NT2/D1 (cell line): ENCODE measurements around the gene YWHAQ.

Experiments used
- DNase-seq: peaks from one replicate; pipeline ENCODE4 v3.0.0-alpha.2; 2011; ENCODE audit warnings: low read depth, low spot score
- H3K27me3 ChIP-seq: 2 replicates; pipeline ENCODE4 v1.6.0; 2011; ENCODE audit warnings: mild to moderate bottlenecking; ENCODE audit not compliant: insufficient read length, insufficient read depth
- H3K36me3 ChIP-seq: 2 replicates; pipeline ENCODE4 v1.6.1; 2011; ENCODE audit warnings: mild to moderate bottlenecking, low read length, mixed read lengths; ENCODE audit not compliant: insufficient read depth, insufficient read length
- H3K4me1 ChIP-seq: 2 replicates; pipeline ENCODE4 v1.5.1; 2011; ENCODE audit not compliant: insufficient read depth, insufficient read length
- H3K4me3 ChIP-seq: 2 replicates; pipeline ENCODE4 v1.5.1; 2011; ENCODE audit warnings: low read depth; ENCODE audit not compliant: insufficient read length
- H3K9ac ChIP-seq: 2 replicates; pipeline ENCODE4 v1.6.0; 2011; ENCODE audit warnings: low read depth; ENCODE audit not compliant: insufficient read length
- H3K9me3 ChIP-seq: 2 replicates; pipeline ENCODE4 v1.5.1; 2011; ENCODE audit warnings: mild to moderate bottlenecking, low read length; ENCODE audit not compliant: insufficient read depth
- SUZ12 ChIP-seq: IDR thresholded peaks from 2 replicates; pipeline ENCODE4 v1.6.1; 2011; ENCODE audit not compliant: insufficient read length, insufficient read depth; ENCODE audit errors: extremely low read depth
- YY1 ChIP-seq: IDR thresholded peaks from 2 replicates; pipeline ENCODE4 v1.6.1; 2011; ENCODE audit not compliant: insufficient read length, insufficient read depth
- ZNF274 ChIP-seq: IDR thresholded peaks from 2 replicates; pipeline ENCODE4 v1.6.1; 2011; ENCODE audit warnings: mild to moderate bottlenecking, low read depth, low read length

YWHAQ gene

DNA sequence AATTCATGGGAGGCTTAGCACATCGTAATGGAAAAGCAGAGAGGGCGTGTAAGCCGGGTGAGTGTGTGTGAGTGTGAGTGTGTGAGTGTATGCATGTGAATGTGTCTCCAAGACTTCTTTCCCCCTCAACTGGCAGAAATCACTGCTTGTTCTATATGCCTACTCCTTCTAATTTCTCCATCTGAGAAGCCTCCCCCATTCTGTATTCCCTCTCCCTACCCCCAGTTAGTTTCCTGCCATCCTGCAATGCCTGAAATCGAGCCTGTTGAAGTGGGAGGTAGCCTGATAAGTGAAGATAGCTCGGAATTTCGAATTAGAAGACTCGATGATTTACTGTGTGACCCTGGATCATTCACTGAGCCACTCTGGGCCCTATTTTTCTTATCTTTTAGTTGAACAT lies 30.0 kb upstream of the YWHAQ start:
- DNase-seq: no peak
- peaks cover 4% of the 10 kb centered on the region for H3K27me3 ChIP-seq
- peaks cover 3% of the 10 kb centered on the region for H3K4me1 ChIP-seq
- H3K36me3 ChIP-seq: no peaks in the 10 kb centered on the region
- no peak overlapping the region for H3K4me3 ChIP-seq
- peaks cover 11% of the 10 kb centered on the region for H3K9me3 ChIP-seq
- H3K9ac ChIP-seq: no peak overlapping the region
- TF ChIP-seq YY1: no peak
- no peak for TF ChIP-seq SUZ12
- no peak for TF ChIP-seq ZNF274

GRCh38 chr2:9660154-9660553 lies 29.4 kb upstream of the YWHAQ start:
- no peak for DNase-seq
- H3K9ac ChIP-seq: no peak overlapping the region
- peaks cover 4% of the 10 kb centered on the region for H3K27me3 ChIP-seq
- no peaks in the 10 kb centered on the region for H3K36me3 ChIP-seq
- H3K4me3 ChIP-seq: no peak overlapping the region
- peaks cover 3% of the 10 kb centered on the region for H3K4me1 ChIP-seq
- H3K9me3 ChIP-seq: peaks cover 11% of the 10 kb centered on the region
- TF ChIP-seq SUZ12 (no peak), YY1 (no peak), ZNF274 (no peak)

- DNase-seq: no peak
- Histone ChIP-seq H3K4me1 (peaks cover 3% of the 10 kb centered on the region), H3K9me3 (peaks cover 11% of the 10 kb centered on the region), H3K4me3 (no peak overlapping the region), H3K9ac (no peak overlapping the region), H3K36me3 (no peaks in the 10 kb centered on the region), H3K27me3 (no peaks in the 10 kb centered on the region)
- TF ChIP-seq YY1 (no peak), SUZ12 (no peak), ZNF274 (no peak)
Measured at GRCh38 chr2:9658972-9659371, 28.2 kb upstream of the YWHAQ start.

- no peaks in the 10 kb centered on the region for H3K27me3 ChIP-seq
- H3K9ac ChIP-seq: no peak overlapping the region
- peaks cover 11% of the 10 kb centered on the region for H3K9me3 ChIP-seq
- H3K4me3 ChIP-seq: no peak overlapping the region
- peaks cover 3% of the 10 kb centered on the region for H3K4me1 ChIP-seq
- TF ChIP-seq SUZ12: no peak
- no peak for TF ChIP-seq ZNF274
- TF ChIP-seq YY1: no peak
- H3K36me3 ChIP-seq: no peaks in the 10 kb centered on the region
- no peak for DNase-seq
Measured at GRCh38 chr2:9657731-9658130, 26.9 kb upstream of the YWHAQ start.

DNA sequence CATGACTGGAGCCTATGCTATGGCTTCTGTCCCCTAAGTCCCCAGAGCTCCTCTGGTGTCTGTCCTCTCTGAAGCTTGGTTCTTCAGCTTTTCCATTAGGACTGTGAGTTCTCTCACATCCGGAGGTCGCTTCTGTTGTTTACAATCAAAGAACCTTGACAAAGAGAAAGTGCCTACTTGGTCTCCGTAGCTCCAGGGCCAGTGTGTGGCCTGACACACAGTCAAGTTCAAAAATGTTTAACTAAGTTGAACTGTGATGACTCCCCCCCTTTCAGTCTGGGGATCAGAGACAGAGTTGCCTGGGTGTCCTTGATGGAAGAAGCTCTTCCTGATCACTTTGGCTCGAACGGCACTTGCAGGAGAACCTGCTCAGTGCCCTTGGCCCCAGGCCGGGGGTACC lies 26.3 kb upstream of the YWHAQ start:
- H3K4me3 ChIP-seq: no peak overlapping the region
- peaks cover 3% of the 10 kb centered on the region for H3K4me1 ChIP-seq
- H3K27me3 ChIP-seq: no peaks in the 10 kb centered on the region
- DNase-seq: no peak
- H3K36me3 ChIP-seq: no peaks in the 10 kb centered on the region
- H3K9ac ChIP-seq: no peak overlapping the region
- peaks cover 11% of the 10 kb centered on the region for H3K9me3 ChIP-seq
- TF ChIP-seq ZNF274 (no peak), YY1 (no peak), SUZ12 (no peak)

DNA sequence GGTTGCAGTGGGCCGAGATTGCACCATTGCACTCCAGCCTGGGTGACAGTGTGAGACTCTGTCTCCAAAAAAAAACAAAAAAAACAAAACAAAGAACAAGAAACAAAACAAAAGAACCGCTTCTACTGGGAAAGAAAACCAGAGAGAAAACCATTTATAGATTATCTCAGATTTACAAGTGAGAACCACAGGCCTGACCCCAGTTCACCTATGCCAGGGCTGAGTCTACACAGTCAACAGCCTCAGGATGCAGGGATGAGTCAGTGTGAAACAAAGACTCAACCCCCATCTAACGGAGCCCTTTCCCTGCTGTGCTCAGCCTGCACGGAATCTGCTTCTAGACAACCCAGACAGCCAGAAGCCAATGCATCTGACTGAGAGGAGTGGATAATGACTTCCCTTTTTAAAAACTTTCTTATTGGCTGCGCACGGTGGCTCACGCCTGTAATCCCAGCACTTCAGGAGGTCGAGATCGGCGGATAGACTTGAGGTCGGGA lies 25.5 kb upstream of the YWHAQ start:
- H3K4me3 ChIP-seq: no peak overlapping the region
- H3K36me3 ChIP-seq: no peaks in the 10 kb centered on the region
- TF ChIP-seq YY1: no peak
- no peak for TF ChIP-seq SUZ12
- TF ChIP-seq ZNF274: no peak
- H3K4me1 ChIP-seq: peaks cover 3% of the 10 kb centered on the region
- peak; percentile 84 for DNase-seq
- no peaks in the 10 kb centered on the region for H3K27me3 ChIP-seq
- H3K9ac ChIP-seq: no peak overlapping the region
- H3K9me3 ChIP-seq: peaks cover 11% of the 10 kb centered on the region

GRCh38 chr2:9655441-9656269 lies 24.9 kb upstream of the YWHAQ start:
- DNase-seq: no peak
- Histone ChIP-seq H3K9me3 (peaks cover 11% of the 10 kb centered on the region), H3K27me3 (no peaks in the 10 kb centered on the region), H3K36me3 (no peaks in the 10 kb centered on the region), H3K4me3 (no peak overlapping the region), H3K9ac (no peak overlapping the region), H3K4me1 (peaks cover 3% of the 10 kb centered on the region)
- TF ChIP-seq SUZ12: no peak
